ENCODE data around the gene CLCN5. TPM values are rescaled to one million over a fixed set of nuclear protein-coding genes. Genes with fewer than 3 reads are reported as not detected.
A peak's percentile ranks its signal among the peaks of the same experiment; 100 is the strongest.
"Not testable (repeated sequence)": the region's sequence is repeated elsewhere in the genome, so short reads cannot be mapped to it uniquely, and the experiment has no call there.

Gene CLCN5
- total RNA-seq, 1 experiment from 2014 or later: 7.3 TPM

DNA sequence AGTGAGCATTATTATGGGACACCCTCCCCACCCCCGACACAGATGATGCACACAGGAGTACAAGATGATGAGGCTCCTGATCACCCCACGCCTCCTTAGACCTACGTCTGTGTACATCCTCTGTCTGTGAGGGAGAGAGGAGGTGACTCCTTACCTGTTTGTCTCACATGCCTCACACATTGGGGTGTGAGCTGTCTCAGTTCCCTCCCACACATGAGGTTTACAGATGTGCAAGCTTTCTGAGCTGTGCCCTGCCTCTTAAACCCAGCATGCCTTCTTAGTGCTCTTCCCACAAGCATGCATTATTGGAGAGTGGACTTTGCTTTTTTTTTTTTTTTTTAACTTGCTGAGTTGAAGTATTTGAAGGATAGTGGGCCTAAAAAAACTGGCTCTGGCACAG, 76.7 kb downstream of the CLCN5 start:
- no peak for DNase-seq
- Histone ChIP-seq H3K27me3 (ENCODE audit: control insufficient read depth, insufficient read depth, low read length) (no peaks in the 10 kb centered on the region), H3K4me3 (ENCODE audit: insufficient read depth, low read depth, low read length) (no peak overlapping the region), H3K36me3 (replicated peaks; ENCODE audit: control insufficient read depth, insufficient read depth, low read length) (no peaks in the 10 kb centered on the region)

DNA sequence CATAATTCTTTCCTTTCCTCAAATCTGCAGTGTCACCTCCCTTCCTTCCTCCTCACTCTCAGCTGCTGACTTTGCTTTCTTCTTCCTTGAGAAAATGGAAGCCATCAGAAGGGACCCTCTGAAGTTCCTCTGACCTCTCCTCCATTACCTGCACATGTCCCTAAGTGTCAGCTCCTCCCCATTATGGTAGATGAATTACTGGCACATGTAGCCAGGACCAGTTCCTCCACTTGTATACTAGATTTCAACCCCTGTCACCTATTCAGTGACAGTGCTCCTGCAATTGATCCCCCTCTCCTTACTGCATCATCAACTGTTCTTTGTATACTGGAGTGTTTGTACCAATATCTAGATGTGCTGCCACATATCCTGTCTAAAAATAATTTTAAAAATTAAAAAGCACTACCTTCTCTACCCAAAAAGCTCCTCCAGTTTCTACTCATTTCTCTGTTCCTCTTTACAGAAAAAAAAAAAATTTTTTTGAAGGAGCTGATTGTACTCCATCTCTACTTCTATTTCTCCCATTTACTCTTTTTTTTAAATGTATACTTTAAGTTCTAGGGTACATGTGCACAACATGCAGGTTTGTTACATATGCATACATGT, 78.6 kb downstream of the CLCN5 start:
- no peak for DNase-seq
- no peaks in the 10 kb centered on the region for H3K36me3 ChIP-seq (replicated peaks; ENCODE audit: control insufficient read depth, insufficient read depth, low read length)

GRCh38 chrX:50002067-50002714, 79.8 kb downstream of the CLCN5 start:
- H3K4me3 ChIP-seq (ENCODE audit: insufficient read depth, low read depth, low read length): no peak overlapping the region
- no peaks in the 10 kb centered on the region for H3K27me3 ChIP-seq (ENCODE audit: control insufficient read depth, insufficient read depth, low read length)
- DNase-seq: no peak
- H3K36me3 ChIP-seq (replicated peaks; ENCODE audit: control insufficient read depth, insufficient read depth, low read length): no peaks in the 10 kb centered on the region

More for the DNA sequence above, 78.6 kb downstream of the CLCN5 start:
- Histone ChIP-seq H3K27me3 (ENCODE audit: control insufficient read depth, insufficient read depth, low read length) (no peaks in the 10 kb centered on the region), H3K4me3 (ENCODE audit: insufficient read depth, low read depth, low read length) (no peak overlapping the region)

- no peaks in the 10 kb centered on the region for H3K36me3 ChIP-seq (replicated peaks; ENCODE audit: control insufficient read depth, insufficient read depth, low read length)
- H3K4me3 ChIP-seq (ENCODE audit: insufficient read depth, low read depth, low read length): no peak overlapping the region
- H3K27me3 ChIP-seq (ENCODE audit: control insufficient read depth, insufficient read depth, low read length): no peaks in the 10 kb centered on the region
- DNase-seq: no peak
These were observed 81.1 kb downstream of the CLCN5 start for GRCh38 chrX:50003467-50003866.

GRCh38 chrX:50003927-50004326, 81.5 kb downstream of the CLCN5 start:
- Histone ChIP-seq H3K36me3 (replicated peaks; ENCODE audit: control insufficient read depth, insufficient read depth, low read length) (no peaks in the 10 kb centered on the region), H3K4me3 (ENCODE audit: insufficient read depth, low read depth, low read length) (no peak overlapping the region), H3K27me3 (ENCODE audit: control insufficient read depth, insufficient read depth, low read length) (no peaks in the 10 kb centered on the region)
- no peak for DNase-seq

DNA sequence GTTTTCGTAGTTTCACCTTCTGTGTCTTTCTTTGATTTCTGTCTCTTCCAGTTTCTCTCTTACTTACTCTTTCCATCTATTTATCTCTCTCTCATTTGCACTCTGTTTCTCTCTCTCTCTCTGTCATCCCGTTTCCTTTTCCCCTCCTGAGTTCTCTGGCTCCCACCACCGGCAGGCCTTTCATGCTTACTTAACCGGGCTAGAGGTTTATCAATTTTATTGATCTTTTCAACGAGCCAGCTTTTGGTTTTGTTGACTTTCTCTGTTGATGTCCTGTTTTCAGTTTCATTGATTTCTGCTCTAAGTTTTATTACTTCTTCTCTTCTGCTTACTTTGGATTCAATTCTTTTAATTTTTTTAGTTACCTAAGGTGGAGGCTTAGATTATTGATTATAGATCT, 103.2 kb downstream of the CLCN5 start:
- H3K27me3 ChIP-seq (ENCODE audit: control insufficient read depth, insufficient read depth, low read length); H3K4me3 ChIP-seq (ENCODE audit: insufficient read depth, low read depth, low read length); H3K36me3 ChIP-seq (replicated peaks; ENCODE audit: control insufficient read depth, insufficient read depth, low read length); DNase-seq: not testable (repeated sequence)

- H3K36me3 ChIP-seq (replicated peaks; ENCODE audit: control insufficient read depth, insufficient read depth, low read length): no peaks in the 10 kb centered on the region
- no peak for DNase-seq
These were observed 112.7 kb downstream of the CLCN5 start for GRCh38 chrX:50035126-50035525.

DNA sequence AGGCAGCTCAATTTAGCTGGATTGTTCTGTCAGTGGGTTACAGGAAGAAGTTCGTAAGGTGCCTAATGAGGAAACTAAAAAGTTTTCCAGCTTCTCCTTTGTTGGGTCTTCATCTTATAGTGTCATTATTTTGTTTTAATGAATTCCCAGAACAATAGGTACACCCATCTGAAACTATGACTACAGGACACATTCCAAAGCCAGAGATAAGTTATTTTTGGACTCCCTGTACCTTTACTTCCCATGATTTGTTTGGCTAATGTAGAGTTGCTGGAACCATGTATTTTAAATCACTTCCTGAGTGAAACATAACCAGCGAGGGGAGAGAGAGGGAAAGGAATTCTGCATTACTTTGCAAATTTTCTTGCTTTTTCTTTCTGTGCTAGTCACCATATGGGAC, 114.0 kb downstream of the CLCN5 start:
- Histone ChIP-seq H3K4me3 (ENCODE audit: insufficient read depth, low read depth, low read length) (no peak overlapping the region), H3K36me3 (replicated peaks; ENCODE audit: control insufficient read depth, insufficient read depth, low read length) (no peaks in the 10 kb centered on the region), H3K27me3 (ENCODE audit: control insufficient read depth, insufficient read depth, low read length) (no peaks in the 10 kb centered on the region)
- no peak for DNase-seq

More at GRCh38 chrX:50035126-50035525, 112.7 kb downstream of the CLCN5 start:
- H3K4me3 ChIP-seq (ENCODE audit: insufficient read depth, low read depth, low read length): no peak overlapping the region
- no peaks in the 10 kb centered on the region for H3K27me3 ChIP-seq (ENCODE audit: control insufficient read depth, insufficient read depth, low read length)

DNA sequence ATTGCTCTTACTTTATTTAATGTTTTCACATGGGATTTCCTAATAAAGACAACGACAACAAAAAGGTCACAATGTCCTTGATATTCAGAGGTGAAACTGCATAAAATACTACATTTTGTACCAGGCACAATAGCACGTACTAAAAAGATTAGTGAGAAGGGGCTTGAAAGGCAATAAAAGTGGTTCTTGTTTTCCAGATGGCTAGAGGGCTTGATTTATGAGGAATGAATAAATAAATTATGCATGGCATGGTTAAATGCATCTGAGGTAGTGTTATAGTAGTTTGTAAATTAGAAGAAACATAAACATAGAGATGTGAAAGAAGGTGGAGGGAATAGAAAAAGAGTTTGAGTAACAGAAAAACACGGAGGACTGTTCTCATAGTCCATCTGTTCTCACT, 123.4 kb downstream of the CLCN5 start:
- Histone ChIP-seq H3K27me3 (ENCODE audit: control insufficient read depth, insufficient read depth, low read length) (no peaks in the 10 kb centered on the region), H3K4me3 (ENCODE audit: insufficient read depth, low read depth, low read length) (no peak overlapping the region), H3K36me3 (replicated peaks; ENCODE audit: control insufficient read depth, insufficient read depth, low read length) (no peaks in the 10 kb centered on the region)
- DNase-seq: no peak

DNA sequence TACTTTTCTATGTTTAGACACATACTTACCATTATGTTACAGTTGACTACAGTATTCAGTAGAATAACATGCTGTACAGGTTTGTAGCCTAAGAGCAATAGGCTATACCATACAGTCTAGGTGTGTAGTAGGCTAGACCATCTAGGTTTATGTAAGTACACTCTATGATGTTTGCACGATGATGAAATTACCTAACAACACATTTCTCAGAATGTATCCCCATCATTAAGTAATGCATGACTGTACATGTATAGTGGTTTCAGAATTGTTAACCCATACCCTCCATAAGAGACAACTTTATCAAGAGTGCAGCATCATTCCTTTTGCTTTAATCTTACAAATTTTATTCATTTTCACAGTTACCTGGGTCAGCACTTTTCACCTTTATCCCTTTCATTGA, 126.8 kb downstream of the CLCN5 start:
- Histone ChIP-seq H3K4me3 (ENCODE audit: insufficient read depth, low read depth, low read length) (no peak overlapping the region), H3K36me3 (replicated peaks; ENCODE audit: control insufficient read depth, insufficient read depth, low read length) (no peaks in the 10 kb centered on the region), H3K27me3 (ENCODE audit: control insufficient read depth, insufficient read depth, low read length) (no peaks in the 10 kb centered on the region)
- DNase-seq: no peak

DNA sequence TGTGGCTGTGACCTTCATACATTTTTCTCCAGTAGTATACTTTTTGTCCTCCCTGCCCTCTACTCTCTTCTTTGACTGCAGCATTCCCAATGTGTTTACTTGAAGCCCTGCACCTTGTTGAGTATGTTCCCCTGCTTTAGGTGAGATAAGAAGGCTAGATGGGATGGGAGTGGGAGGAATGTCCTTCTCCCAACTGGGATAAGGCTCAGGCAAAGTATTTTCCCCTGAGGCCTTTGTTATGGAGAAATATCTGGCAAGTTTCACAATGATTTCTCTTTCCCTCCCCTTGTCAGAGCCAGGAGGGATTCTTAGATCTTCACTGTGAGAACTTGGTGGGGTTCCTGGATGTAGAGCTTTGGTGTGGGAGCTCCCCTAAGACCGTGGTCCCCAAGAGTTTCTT, 131.8 kb downstream of the CLCN5 start:
- Histone ChIP-seq H3K27me3 (ENCODE audit: control insufficient read depth, insufficient read depth, low read length) (no peaks in the 10 kb centered on the region), H3K36me3 (replicated peaks; ENCODE audit: control insufficient read depth, insufficient read depth, low read length) (no peaks in the 10 kb centered on the region), H3K4me3 (ENCODE audit: insufficient read depth, low read depth, low read length) (no peak overlapping the region)
- DNase-seq: peak; percentile 27

DNA sequence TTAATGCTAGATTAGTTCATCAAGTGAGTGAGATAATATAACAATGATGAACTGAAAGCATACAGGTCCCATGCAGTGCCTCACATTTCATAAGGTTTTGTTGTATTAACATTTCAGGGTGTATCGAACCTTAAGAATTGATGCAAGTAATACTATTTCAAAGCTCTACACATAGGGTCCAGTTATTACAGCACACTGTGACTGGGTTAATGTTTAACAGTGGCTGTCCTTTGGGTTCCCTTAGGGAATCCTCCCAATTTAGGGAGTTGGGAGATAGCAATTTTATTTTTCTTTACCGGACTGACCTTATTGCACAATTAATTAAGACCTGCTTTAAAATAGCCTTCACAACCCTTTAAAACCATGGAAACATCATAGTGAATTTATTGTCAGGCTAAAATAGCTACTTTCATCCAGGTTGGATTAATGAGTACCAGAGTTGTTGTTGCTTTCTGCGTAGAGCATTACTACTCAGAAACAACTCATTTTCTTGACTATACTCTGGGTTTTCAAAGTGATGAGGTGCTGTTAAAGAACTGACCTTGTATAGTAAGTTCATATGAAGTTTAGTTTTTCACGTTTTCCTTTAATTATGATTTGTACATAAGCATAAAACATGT, 144.0 kb downstream of the CLCN5 start:
- DNase-seq: no peak
- Histone ChIP-seq H3K36me3 (replicated peaks; ENCODE audit: control insufficient read depth, insufficient read depth, low read length) (no peaks in the 10 kb centered on the region), H3K4me3 (ENCODE audit: insufficient read depth, low read depth, low read length) (no peak overlapping the region), H3K27me3 (ENCODE audit: control insufficient read depth, insufficient read depth, low read length) (no peaks in the 10 kb centered on the region)

GRCh38 chrX:50067435-50068284, 145.3 kb downstream of the CLCN5 start:
- no peaks in the 10 kb centered on the region for H3K27me3 ChIP-seq (ENCODE audit: control insufficient read depth, insufficient read depth, low read length)
- H3K4me3 ChIP-seq (ENCODE audit: insufficient read depth, low read depth, low read length): no peak overlapping the region
- no peaks in the 10 kb centered on the region for H3K36me3 ChIP-seq (replicated peaks; ENCODE audit: control insufficient read depth, insufficient read depth, low read length)
- DNase-seq: peak; percentile 62

DNA sequence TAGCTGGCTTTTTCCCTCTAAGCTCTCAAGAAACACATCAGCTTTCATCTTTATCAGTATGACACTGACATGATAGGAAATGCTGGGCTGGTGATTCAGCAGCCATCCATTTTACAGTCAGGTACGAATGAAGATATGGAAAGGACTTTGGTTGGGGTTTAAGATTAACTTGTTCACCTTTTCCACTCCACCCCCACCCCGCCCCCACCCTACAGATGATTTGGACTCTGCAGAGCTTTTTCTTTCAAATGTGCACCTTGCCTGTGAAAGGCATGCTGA, 145.8 kb downstream of the CLCN5 start:
- no peak for DNase-seq
- no peak overlapping the region for H3K4me3 ChIP-seq (ENCODE audit: insufficient read depth, low read depth, low read length)
- no peaks in the 10 kb centered on the region for H3K27me3 ChIP-seq (ENCODE audit: control insufficient read depth, insufficient read depth, low read length)
- no peaks in the 10 kb centered on the region for H3K36me3 ChIP-seq (replicated peaks; ENCODE audit: control insufficient read depth, insufficient read depth, low read length)

- H3K36me3 ChIP-seq (replicated peaks; ENCODE audit: control insufficient read depth, insufficient read depth, low read length): no peaks in the 10 kb centered on the region; the same call in 1 of the 2 replicates
- DNase-seq: no peak
- no peak overlapping the region for H3K4me3 ChIP-seq (ENCODE audit: insufficient read depth, low read depth, low read length)
- H3K27me3 ChIP-seq (ENCODE audit: control insufficient read depth, insufficient read depth, low read length): no peaks in the 10 kb centered on the region
These were observed 146.5 kb downstream of the CLCN5 start for GRCh38 chrX:50068893-50069292.
